Stomach (tissue), 9 donors: ENCODE data around the gene CUX1. TPM values are rescaled to one million over a fixed set of nuclear protein-coding genes. Genes with fewer than 3 reads are reported as not detected.
A peak's percentile ranks its signal among the peaks of the same experiment; 100 is the strongest.
"Not testable (repeated sequence)": the region's sequence is repeated elsewhere in the genome, so short reads cannot be mapped to it uniquely, and the experiment has no call there.

Experiments used
- DNase-seq, 2 donors: peaks; one replicate each; pipeline versions ENCODE4 v3.0.0 to v3.0.0-alpha.2; 2013 to 2019
- H3K27ac ChIP-seq, 5 donors: fragments of 200-600 bp in 4 of 5; sonication (generic) in 4 of 5; one replicate each; pipeline ENCODE4 v1.5.1; 2013 to 2019; ENCODE audit warnings: mild to moderate bottlenecking in 1 of 5, moderate library complexity in 1 of 5
- H3K27me3 ChIP-seq, 3 donors: fragments of 200-600 bp; sonication (generic); one replicate each; pipeline ENCODE4 v1.5.1; 2017 to 2019; ENCODE audit warnings: mixed run types in 1 of 3
- H3K36me3 ChIP-seq, 4 donors: fragments of 200-600 bp; sonication (generic); 1 replicate in 3 of 4; 2 replicates in 1 of 4; pipeline ENCODE4 v1.5.1; 2016 to 2019
- H3K4me1 ChIP-seq, 4 donors: fragments of 200-600 bp; sonication (generic); one replicate each; pipeline ENCODE4 v1.5.1; 2016 to 2019
- H3K4me3 ChIP-seq, 4 donors: fragments of 200-600 bp; sonication (generic) in 3 of 4; one replicate each; pipeline ENCODE4 v1.5.1; 2016 to 2019; ENCODE audit warnings: mild to moderate bottlenecking in 1 of 4
- H3K9me3 ChIP-seq, 4 donors: fragments of 200-600 bp; sonication (generic); one replicate each; pipeline ENCODE4 v1.5.1; 2016 to 2019
- CTCF ChIP-seq, 7 experiments: fragments of 450-650 bp in 4 of 7; fragments of 200-600 bp in 3 of 7; sonication (generic) in 3 of 7; IDR thresholded peaks; one replicate each; pipeline ENCODE4 v1.5.1; 2016 to 2019; ENCODE audit warnings: antibody characterized with exemption in 7 of 7, control low read depth in 2 of 7, mild to moderate bottlenecking in 1 of 7
- EP300 ChIP-seq: sonication (generic); formaldehyde crosslinking; IDR thresholded peaks from one replicate; pipeline ENCODE4 v1.6.1; 2017; ENCODE audit warnings: antibody characterized with exemption
- POLR2A ChIP-seq, 4 donors: fragments of 450-650 bp; IDR thresholded peaks; one replicate each; pipeline ENCODE4 v1.6.1; 2016; ENCODE audit warnings: antibody characterized with exemption in 4 of 4, control low read depth in 2 of 4, mild to moderate bottlenecking in 1 of 4, moderate library complexity in 1 of 4
- POLR2AphosphoS5 ChIP-seq, 3 donors: sonication (generic); formaldehyde crosslinking; IDR thresholded peaks; one replicate each; pipeline ENCODE4 v1.6.1; 2016; ENCODE audit warnings: antibody characterized with exemption in 3 of 3
- WGBS, 5 donors: extraction: QIAGEN DNeasy Blood & Tissue Kit in 3 of 5; methylation state at CpG; one replicate each; pipeline versions ENCODE4 v1.1.5 to v1.1.7; 2013 to 2018; 5-methylcytosine and 5-hydroxymethylcytosine counted together
- intact Hi-C: fragments of 100-400 bp; cut with DNase I; formaldehyde crosslinking; loops from one replicate; pipeline ENCODE4 v1.15.1; 2023; ENCODE audit warnings: low total_unique reads
- polyA plus RNA-seq, 3 donors: library from polyadenylated mRNA; stranded (reverse); fragments of 200-250 nt; gene quantifications; one replicate each; pipeline ENCODE4 v1.2.3, GENCODE V29; 2013
- total RNA-seq, 5 donors: library from RNA; depleted of rRNA; stranded (reverse); fragments of >200 nt; gene quantifications; one replicate each; pipeline versions ENCODE4 v1.1.0 to v1.2.3, GENCODE V29; 2014 to 2016
- donor health status: healthy with polysubstance abuse.
- donor health status: Bipolar disorder and iron deficiency.
- donor health status: healthy.

The CUX1 gene
- total and polyA plus RNA-seq, 8 donors = 24.7 to 201 (median 54.7) TPM

- WGBS, 5 donors = 86 to 95% (median 91%) methylated on average over 7 of the region's 7 CpGs
- intact Hi-C loops = loop anchor here (10.0 kb wide), 1 partner anchor 53 kb away; no protein-coding TSS in a partner anchor
- no peak for TF ChIP-seq POLR2A (IDR thresholded peaks at IDR 0.05)
- TF ChIP-seq POLR2AphosphoS5 (IDR thresholded peaks at IDR 0.05) = peak in 1 of 3 donors; percentile 20
- TF ChIP-seq EP300 = no peak
- TF ChIP-seq CTCF (IDR thresholded peaks at IDR 0.05) = no peak
- Histone ChIP-seq H3K27ac (peak overlapping the region in 4 of 5 donors; percentile 87 to 92 (median 88)), H3K9me3 (no peaks in the 10 kb centered on the region), H3K4me1 (peaks cover 43 to 93% (median 79%) of the 10 kb centered on the region in 4 donors), H3K36me3 (no peaks in the 10 kb centered on the region), H3K27me3 (no peaks in the 10 kb centered on the region), H3K4me3 (no peak overlapping the region)
- DNase-seq = no peak
Observed at GRCh38 chr7:101882005-101882421, 64.6 kb downstream of the CUX1 start.

GRCh38 chr7:101882595-101883564 is 65.5 kb downstream of the CUX1 start:
- H3K4me1 ChIP-seq = peaks cover 43 to 88% (median 76%) of the 10 kb centered on the region in 4 donors
- intact Hi-C loops = loop anchor here (10.0 kb wide), 1 partner anchor 52 kb away; no protein-coding TSS in a partner anchor
- DNase-seq = peak; percentile 88 to 95
- WGBS, 5 donors = 25 to 34% (median 25%) methylated on average over 18 of the region's 18 CpGs
- no peaks in the 10 kb centered on the region for H3K27me3 ChIP-seq
- TF ChIP-seq POLR2A (IDR thresholded peaks at IDR 0.05) = no peak
- TF ChIP-seq POLR2AphosphoS5 (IDR thresholded peaks at IDR 0.05) = peak; percentile 64 to 91 (median 74)
- no peaks in the 10 kb centered on the region for H3K9me3 ChIP-seq
- no peaks in the 10 kb centered on the region for H3K36me3 ChIP-seq
- H3K4me3 ChIP-seq = no peak overlapping the region
- H3K27ac ChIP-seq = peak overlapping the region; percentile 67 to 92 (median 87)

- peak overlapping the region in 4 of 5 donors; percentile 43 to 90 (median 59) for H3K27ac ChIP-seq
- no peaks in the 10 kb centered on the region for H3K27me3 ChIP-seq
- intact Hi-C loops = loop anchor here (10.0 kb wide), 1 partner anchor 50 kb away; no protein-coding TSS in a partner anchor
- DNase-seq = no peak
- WGBS, 5 donors = 67 to 79% (median 73%) methylated on average over 12 to 13 of the region's 13 CpGs
- peaks cover 43 to 93% (median 71%) of the 10 kb centered on the region in 4 donors for H3K4me1 ChIP-seq
- no peak overlapping the region for H3K4me3 ChIP-seq
- no peaks in the 10 kb centered on the region for H3K9me3 ChIP-seq
- no peaks in the 10 kb centered on the region for H3K36me3 ChIP-seq
- TF ChIP-seq POLR2AphosphoS5 (IDR thresholded peaks at IDR 0.05) (no peak), CTCF (IDR thresholded peaks at IDR 0.05) (no peak), EP300 (no peak), POLR2A (IDR thresholded peaks at IDR 0.05) (no peak)
Observed at GRCh38 chr7:101884671-101885596, 67.5 kb downstream of the CUX1 start.

- H3K4me3 ChIP-seq = no peak overlapping the region
- TF ChIP-seq POLR2AphosphoS5 (IDR thresholded peaks at IDR 0.05) (peak in 1 of 3 donors; percentile 58), EP300 (no peak)
- intact Hi-C loops = loop anchor here (10.0 kb wide), 1 partner anchor 49 kb away; no protein-coding TSS in a partner anchor
- H3K27me3 ChIP-seq = no peaks in the 10 kb centered on the region
- DNase-seq = peak in 1 of 2 donors; percentile 35
- WGBS, 5 donors = 29 to 52% (median 44%) methylated on average over 12 of the region's 12 CpGs
- H3K4me1 ChIP-seq = peaks cover 40 to 91% (median 66%) of the 10 kb centered on the region in 4 donors
- H3K36me3 ChIP-seq = no peaks in the 10 kb centered on the region
- peak overlapping the region in 4 of 5 donors; percentile 43 to 90 (median 59) for H3K27ac ChIP-seq
- no peaks in the 10 kb centered on the region for H3K9me3 ChIP-seq
Observed at GRCh38 chr7:101885597-101885955, 68.2 kb downstream of the CUX1 start.

- not testable (repeated sequence) for H3K27me3 ChIP-seq, H3K4me3 ChIP-seq, DNase-seq, H3K36me3 ChIP-seq, H3K27ac ChIP-seq, H3K9me3 ChIP-seq
- H3K4me1 ChIP-seq = peaks cover 22 to 85% (median 55%) of the 10 kb centered on the region in 4 donors
- WGBS, 5 donors = 92 to 98% (median 95%) methylated on average over 4 of the region's 4 CpGs
- intact Hi-C loops = loop anchor here (10.0 kb wide), 1 partner anchor 47 kb away; no protein-coding TSS in a partner anchor
Observed at GRCh38 chr7:101887352-101887751, 69.9 kb downstream of the CUX1 start.

GRCh38 chr7:101888564-101888963 is 71.1 kb downstream of the CUX1 start:
- not testable (repeated sequence) for DNase-seq, H3K36me3 ChIP-seq, H3K9me3 ChIP-seq, H3K27ac ChIP-seq, H3K4me3 ChIP-seq, H3K27me3 ChIP-seq
- H3K4me1 ChIP-seq = peaks cover 10 to 77% (median 44%) of the 10 kb centered on the region in 4 donors
- intact Hi-C loops = loop anchor here (10.0 kb wide), 1 partner anchor 46 kb away; no protein-coding TSS in a partner anchor
- WGBS, 5 donors = 88 to 94% (median 91%) methylated on average over 3 of the region's 3 CpGs
